Stomach smooth muscle (tissue), 2 donors: ENCODE data around the gene DLG5.

Experiments
- H3K27ac ChIP-seq: one replicate; pipeline ENCODE4 v1.7.0; 2013; ENCODE audit warnings: mild to moderate bottlenecking, low read length, inconsistent platforms
- H3K27me3 ChIP-seq, 2 donors: one replicate each; pipeline ENCODE4 v1.7.0; 2013; ENCODE audit warnings: low read length in 2 of 2; ENCODE audit not compliant: insufficient read depth in 2 of 2, control insufficient read depth in 1 of 2
- H3K36me3 ChIP-seq, 2 donors: one replicate each; pipeline ENCODE4 v1.7.0; 2013; ENCODE audit warnings: low read length in 2 of 2; ENCODE audit not compliant: control insufficient read depth in 2 of 2, insufficient read depth in 2 of 2
- H3K4me1 ChIP-seq: one replicate; pipeline ENCODE4 v1.7.0; 2013; ENCODE audit warnings: low read length; ENCODE audit not compliant: control insufficient read depth, insufficient read depth
- H3K4me3 ChIP-seq, 2 donors: one replicate each; pipeline ENCODE4 v1.7.0; 2013; ENCODE audit warnings: low read length in 2 of 2
- H3K9ac ChIP-seq, 2 donors: one replicate each; pipeline ENCODE4 v1.7.0; 2013; ENCODE audit warnings: low read length in 2 of 2, mild to moderate bottlenecking in 1 of 2
- H3K9me3 ChIP-seq, 2 donors: one replicate each; pipeline ENCODE4 v1.7.0; 2013; ENCODE audit warnings: low read length in 2 of 2; ENCODE audit not compliant: control insufficient read depth in 2 of 2
- donor health status: healthy.
- donor health status: Pancreatic carcinoma.

DLG5 gene

DNA sequence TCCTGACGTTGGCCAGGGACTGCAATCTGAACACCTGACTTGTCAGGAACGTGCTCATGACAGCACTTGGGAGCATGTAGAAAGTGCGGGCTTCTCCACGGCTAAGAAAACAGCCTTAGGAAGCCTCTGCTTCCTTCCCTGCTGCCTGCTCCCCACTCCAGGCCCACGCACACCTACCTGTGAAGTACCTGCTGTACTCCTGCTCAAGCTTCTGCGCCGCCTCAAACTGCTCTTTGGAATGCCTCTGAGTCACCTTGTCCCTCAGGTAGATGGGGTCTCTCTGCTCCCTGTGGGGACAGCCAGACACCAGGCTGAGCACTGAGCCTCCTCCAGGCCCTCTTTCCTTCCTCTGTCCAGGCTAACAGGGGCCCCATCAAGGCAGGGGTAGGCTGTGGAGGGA, 132.7 kb downstream of the DLG5 start:
- H3K9ac ChIP-seq, result no peak overlapping the region
- peaks cover 68 to 76% of the 10 kb centered on the region in 2 donors for H3K36me3 ChIP-seq
- H3K27ac ChIP-seq, result no peak overlapping the region

GRCh38 chr10:77792155-77792554, 134.4 kb downstream of the DLG5 start:
- Histone ChIP-seq H3K9me3 (no peaks in the 10 kb centered on the region), H3K27ac (no peak overlapping the region), H3K36me3 (peaks cover 66 to 72% of the 10 kb centered on the region in 2 donors), H3K4me1 (no peaks in the 10 kb centered on the region), H3K27me3 (no peaks in the 10 kb centered on the region), H3K4me3 (no peak overlapping the region), H3K9ac (no peak overlapping the region)

More for the DNA sequence above, 132.7 kb downstream of the DLG5 start:
- H3K4me1 ChIP-seq, result no peaks in the 10 kb centered on the region
- no peak overlapping the region for H3K4me3 ChIP-seq
- H3K9me3 ChIP-seq, result no peaks in the 10 kb centered on the region
- H3K27me3 ChIP-seq, result no peaks in the 10 kb centered on the region

- no peak overlapping the region for H3K4me3 ChIP-seq
- H3K27ac ChIP-seq, result no peak overlapping the region
- peaks cover 61 to 66% of the 10 kb centered on the region in 2 donors for H3K36me3 ChIP-seq
- H3K4me1 ChIP-seq, result no peaks in the 10 kb centered on the region
- no peaks in the 10 kb centered on the region for H3K9me3 ChIP-seq
- H3K9ac ChIP-seq, result no peak overlapping the region
- no peaks in the 10 kb centered on the region for H3K27me3 ChIP-seq
These were observed 135.0 kb downstream of the DLG5 start for GRCh38 chr10:77791506-77791905.

DNA sequence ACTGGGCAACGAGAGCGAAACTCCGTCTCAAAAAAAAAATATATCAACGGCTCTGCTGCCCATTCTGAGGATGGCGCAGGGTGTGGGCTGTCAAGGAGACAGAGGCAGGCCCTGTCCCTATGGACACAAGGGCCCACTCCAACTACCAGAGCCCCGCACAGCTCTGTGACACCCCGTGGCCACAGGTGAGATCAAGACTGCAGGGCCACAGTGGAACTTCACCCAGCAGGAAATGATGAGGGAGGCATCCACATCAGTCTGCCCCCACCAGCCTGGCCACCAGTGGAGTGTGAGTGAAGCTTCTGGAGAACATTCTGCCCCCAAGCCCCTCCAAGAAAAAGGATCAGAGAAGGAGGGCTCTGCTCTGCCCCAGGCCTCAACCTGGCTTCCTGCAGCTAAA, 136.7 kb downstream of the DLG5 start:
- Histone ChIP-seq H3K4me3 (no peak overlapping the region), H3K27ac (no peak overlapping the region), H3K4me1 (no peaks in the 10 kb centered on the region), H3K9me3 (no peaks in the 10 kb centered on the region), H3K36me3 (peaks cover 45 to 53% of the 10 kb centered on the region in 2 donors), H3K27me3 (no peaks in the 10 kb centered on the region), H3K9ac (no peak overlapping the region)

GRCh38 chr10:77789016-77789415, 137.5 kb downstream of the DLG5 start:
- Histone ChIP-seq H3K27me3 (no peaks in the 10 kb centered on the region), H3K4me1 (no peaks in the 10 kb centered on the region), H3K27ac (no peak overlapping the region), H3K36me3 (peaks cover 39 to 44% of the 10 kb centered on the region in 2 donors), H3K9me3 (no peaks in the 10 kb centered on the region), H3K9ac (no peak overlapping the region), H3K4me3 (no peak overlapping the region)

DNA sequence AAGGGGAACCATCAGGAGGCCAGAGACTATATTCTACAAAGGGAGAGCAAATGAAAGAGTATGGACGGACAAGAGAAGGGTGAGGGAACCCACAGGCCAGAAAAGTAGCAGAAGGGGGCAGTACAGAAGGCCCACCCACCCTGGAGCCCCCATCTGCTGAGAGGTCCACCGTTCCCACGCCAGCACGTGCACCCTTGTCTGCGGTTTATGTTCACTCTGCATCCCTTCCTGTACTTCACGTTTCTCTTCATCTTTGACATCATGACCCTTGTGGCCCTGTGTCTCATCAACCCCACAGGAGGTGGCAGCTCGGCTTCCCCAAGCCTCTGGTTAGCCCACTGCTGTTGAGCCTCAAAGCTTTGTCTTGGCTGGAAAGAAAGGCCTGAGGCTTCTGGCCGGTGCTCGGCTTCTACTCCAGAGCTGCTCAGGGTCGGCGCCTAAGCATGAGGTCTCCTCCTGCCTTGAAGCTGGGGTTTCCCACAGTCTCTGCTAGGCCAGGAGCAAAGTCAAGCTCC, 138.0 kb downstream of the DLG5 start:
- Histone ChIP-seq H3K27ac (no peak overlapping the region), H3K4me1 (no peaks in the 10 kb centered on the region), H3K9me3 (no peaks in the 10 kb centered on the region), H3K4me3 (no peak overlapping the region), H3K36me3 (peaks cover 34 to 41% of the 10 kb centered on the region in 2 donors), H3K27me3 (no peaks in the 10 kb centered on the region), H3K9ac (no peak overlapping the region)

DNA sequence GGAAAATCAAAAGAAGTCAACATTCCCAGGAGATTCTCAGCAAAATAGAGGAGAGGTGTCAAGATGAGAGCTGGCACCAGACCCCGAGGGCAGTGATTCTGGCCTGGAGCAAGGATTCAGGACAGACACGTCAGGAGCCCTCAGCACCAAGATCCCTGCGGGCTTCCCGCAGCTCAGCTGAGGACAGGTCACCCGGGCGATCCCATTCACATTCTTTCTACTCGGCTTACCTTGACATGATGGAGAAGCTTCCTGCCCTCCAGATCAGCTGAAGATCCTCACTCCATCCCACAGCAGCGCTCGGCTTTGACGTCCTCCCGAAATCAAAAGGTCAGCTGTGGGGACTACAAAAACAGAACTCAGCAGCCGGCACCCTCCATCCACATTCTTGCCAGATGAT, 139.1 kb downstream of the DLG5 start:
- Histone ChIP-seq H3K36me3 (peaks cover 32 to 39% of the 10 kb centered on the region in 2 donors), H3K4me1 (no peaks in the 10 kb centered on the region), H3K27ac (no peak overlapping the region), H3K9ac (no peak overlapping the region), H3K9me3 (no peaks in the 10 kb centered on the region), H3K4me3 (no peak overlapping the region), H3K27me3 (no peaks in the 10 kb centered on the region)

DNA sequence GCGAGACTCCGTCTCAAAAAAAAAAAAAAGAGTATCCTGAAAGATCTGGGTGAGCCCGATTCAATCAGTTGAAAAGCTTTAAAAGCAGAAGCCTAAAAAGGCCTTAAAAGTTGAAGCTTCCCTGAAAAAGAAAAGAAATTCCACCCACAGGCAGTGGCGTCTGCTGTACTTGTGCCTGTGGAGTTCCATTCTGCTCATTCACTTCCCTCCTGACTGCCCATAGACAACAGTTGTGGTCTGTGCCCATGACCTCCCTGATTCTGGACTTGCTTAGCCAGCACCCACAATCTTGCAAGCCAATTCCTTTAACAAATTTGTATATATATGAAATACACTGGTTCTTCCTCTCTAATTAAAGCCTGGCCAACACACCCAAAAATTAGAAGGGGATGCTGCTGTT, 141.7 kb downstream of the DLG5 start:
- Histone ChIP-seq H3K9ac (no peak overlapping the region), H3K27ac (no peak overlapping the region), H3K4me1 (no peaks in the 10 kb centered on the region), H3K9me3 (no peaks in the 10 kb centered on the region), H3K4me3 (no peak overlapping the region), H3K27me3 (no peaks in the 10 kb centered on the region), H3K36me3 (peaks cover 31 to 35% of the 10 kb centered on the region in 2 donors)

GRCh38 chr10:77782328-77783061, 144.1 kb downstream of the DLG5 start:
- Histone ChIP-seq H3K9me3 (no peaks in the 10 kb centered on the region), H3K4me3 (no peak overlapping the region), H3K4me1 (no peaks in the 10 kb centered on the region), H3K9ac (no peak overlapping the region), H3K27ac (no peak overlapping the region), H3K36me3 (peaks cover 21 to 29% of the 10 kb centered on the region in 2 donors), H3K27me3 (no peaks in the 10 kb centered on the region)

- Histone ChIP-seq H3K27me3 (no peaks in the 10 kb centered on the region), H3K4me3 (no peak overlapping the region), H3K36me3 (peaks cover 19 to 26% of the 10 kb centered on the region in 2 donors), H3K4me1 (no peaks in the 10 kb centered on the region), H3K9ac (no peak overlapping the region), H3K9me3 (no peaks in the 10 kb centered on the region), H3K27ac (no peak overlapping the region)
These were observed 144.9 kb downstream of the DLG5 start for GRCh38 chr10:77781451-77782327.
